H54 (cell line): ENCODE results near the gene CNTN5.
"Not testable (repeated sequence)": the region's sequence is repeated elsewhere in the genome, so short reads cannot be mapped to it uniquely, and the experiment has no call there.

ENCODE experiments used
- DNase-seq: peaks from one replicate; pipeline ENCODE4 v3.0.0; 2011; ENCODE audit warnings: low spot score, mixed read lengths; ENCODE audit not compliant: insufficient read length
- FAIRE-seq: peaks from 3 replicates; lab custom pipeline; 2011; peaks lifted over from hg19 to GRCh38; lab: Jason Lieb, UNC
- POLR2A ChIP-seq: IDR thresholded peaks from 2 replicates; pipeline ENCODE4 v1.6.1; 2011; ENCODE audit warnings: low read depth, mild to moderate bottlenecking, low read length

Gene CNTN5

GRCh38 chr11:99718291-99718690 lies 697.5 kb downstream of the CNTN5 start:
- DNase-seq (no peak), FAIRE-seq (no peak)
- TF ChIP-seq POLR2A: no peak

GRCh38 chr11:99739464-99740089 lies 718.8 kb downstream of the CNTN5 start:
- DNase-seq (no peak), FAIRE-seq (no peak)
- TF ChIP-seq POLR2A: no peak

GRCh38 chr11:99742501-99742900 lies 721.8 kb downstream of the CNTN5 start:
- FAIRE-seq (no peak), DNase-seq (no peak)
- no peak for TF ChIP-seq POLR2A

GRCh38 chr11:99759787-99760186 lies 739.0 kb downstream of the CNTN5 start:
- no peak for TF ChIP-seq POLR2A
- no peak for FAIRE-seq
- no peak for DNase-seq

GRCh38 chr11:99766811-99767210 lies 746.1 kb downstream of the CNTN5 start:
- TF ChIP-seq POLR2A: no peak
- FAIRE-seq (no peak), DNase-seq (no peak)

- DNase-seq (no peak), FAIRE-seq (no peak)
- no peak for TF ChIP-seq POLR2A
Measured at GRCh38 chr11:99773646-99774045, 752.9 kb downstream of the CNTN5 start.

GRCh38 chr11:99781074-99781473 lies 760.3 kb downstream of the CNTN5 start:
- FAIRE-seq: no peak
- DNase-seq: no peak
- no peak for TF ChIP-seq POLR2A

- TF ChIP-seq POLR2A: no peak
- FAIRE-seq (no peak), DNase-seq (no peak)
Measured at GRCh38 chr11:99791354-99791753, 770.6 kb downstream of the CNTN5 start.

GRCh38 chr11:99795999-99796398 lies 775.2 kb downstream of the CNTN5 start:
- FAIRE-seq (no peak), DNase-seq (no peak)
- TF ChIP-seq POLR2A: no peak

- no peak for TF ChIP-seq POLR2A
- DNase-seq (no peak), FAIRE-seq (no peak)
Measured at GRCh38 chr11:99803501-99803900, 782.8 kb downstream of the CNTN5 start.

GRCh38 chr11:99812516-99812915 lies 791.8 kb downstream of the CNTN5 start:
- TF ChIP-seq POLR2A: no peak
- no peak for DNase-seq
- FAIRE-seq: no peak

- TF ChIP-seq POLR2A: no peak
- no peak for DNase-seq
- FAIRE-seq: no peak
Measured at GRCh38 chr11:99814021-99814420, 793.3 kb downstream of the CNTN5 start.

GRCh38 chr11:99814738-99815137 lies 794.0 kb downstream of the CNTN5 start:
- no peak for FAIRE-seq
- DNase-seq: no peak
- TF ChIP-seq POLR2A: no peak

GRCh38 chr11:99818991-99819390 lies 798.2 kb downstream of the CNTN5 start:
- DNase-seq: no peak
- TF ChIP-seq POLR2A: no peak
- FAIRE-seq: no peak

GRCh38 chr11:99822846-99823565 lies 802.3 kb downstream of the CNTN5 start:
- no peak for TF ChIP-seq POLR2A
- FAIRE-seq: no peak
- no peak for DNase-seq

GRCh38 chr11:99836739-99837138 lies 816.0 kb downstream of the CNTN5 start:
- FAIRE-seq, DNase-seq: not testable (repeated sequence)
